Non-pigmented ciliary epithelial cell (primary cell): Measurements from ENCODE around the gene RALGPS2.

Experiments
- DNase-seq: peaks from one replicate; pipeline ENCODE4 v3.0.0-alpha.2; 2010; ENCODE audit warnings: low read depth

RALGPS2 gene

DNA sequence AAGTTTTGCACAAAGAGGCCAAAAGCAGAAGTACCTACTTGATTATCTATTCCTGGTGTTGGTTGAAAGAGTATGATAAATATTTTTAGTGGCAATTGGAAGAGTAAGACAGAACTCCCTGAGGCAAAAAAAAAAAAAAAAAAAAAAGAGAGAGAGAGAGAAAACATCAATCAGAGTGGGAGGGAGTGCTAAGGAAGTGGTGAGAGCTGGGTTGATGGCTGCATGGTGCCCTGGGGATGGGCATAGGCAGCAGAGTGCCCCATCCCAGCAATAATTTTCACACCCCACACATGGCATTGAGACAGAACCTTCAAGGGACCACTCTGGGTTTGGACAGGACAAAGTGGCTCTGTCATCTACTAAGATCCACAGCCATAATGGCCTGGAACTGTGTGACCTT, 241.3 kb downstream of the RALGPS2 start:
- DNase-seq = no peak

- no peak for DNase-seq
Observed at GRCh38 chr1:178969226-178969987, 244.4 kb downstream of the RALGPS2 start.

GRCh38 chr1:178970184-178970583, 245.1 kb downstream of the RALGPS2 start:
- no peak for DNase-seq
